Measurements from ENCODE around the gene USP43. TPM values are rescaled to one million over a fixed set of nuclear protein-coding genes. Genes with fewer than 3 reads are reported as not detected.

The USP43 gene
- total RNA-seq, 1 donor from 2014 or later = not detected

GRCh38 chr17:9767432-9767991 is 122.2 kb downstream of the USP43 start:
- H3K79me2 ChIP-seq (ENCODE audit: low read depth) = no peaks in the 10 kb centered on the region
- no peaks in the 10 kb centered on the region for H3K4me1 ChIP-seq
- no peaks in the 10 kb centered on the region for H3F3A ChIP-seq (ENCODE audit: low read depth)
- H3K9ac ChIP-seq = no peak overlapping the region
- no peak overlapping the region for H3K27ac ChIP-seq
- H3K27me3 ChIP-seq = no peaks in the 10 kb centered on the region
- H3K36me3 ChIP-seq = no peaks in the 10 kb centered on the region
- no peak overlapping the region for H3K4me3 ChIP-seq
- TF ChIP-seq CTCF (IDR thresholded peaks at IDR 0.05) (no peak), EZH2phosphoT487 (IDR thresholded peaks at IDR 0.05) (no peak), EZH2 (IDR thresholded peaks at IDR 0.05) (no peak)
- H3K4me1 Mint-ChIP-seq = no peaks in the 10 kb centered on the region
- H3K36me3 Mint-ChIP-seq = no peaks in the 10 kb centered on the region
- no peaks in the 10 kb centered on the region for H3K9me3 ChIP-seq (ENCODE audit: low read depth)
- no peak overlapping the region for H3K4me3 Mint-ChIP-seq
- no peak overlapping the region for H3K27ac Mint-ChIP-seq
- no peak overlapping the region for H3K4me2 ChIP-seq
- H2AFZ ChIP-seq (replicated peaks) = no peak overlapping the region
- H3K27me3 Mint-ChIP-seq (ENCODE audit: insufficient read depth, low read depth) = peaks cover 7% of the 10 kb centered on the region
- no peaks in the 10 kb centered on the region for H3K9me3 Mint-ChIP-seq
- no peak for DNase-seq (ENCODE audit: low spot score)
- H4K20me1 ChIP-seq (ENCODE audit: low read depth) = no peaks in the 10 kb centered on the region

- Histone ChIP-seq H3K79me2 (ENCODE audit: low read depth) (no peaks in the 10 kb centered on the region), H3K4me2 (no peak overlapping the region), H3K9me3 (ENCODE audit: low read depth) (no peaks in the 10 kb centered on the region), H2AFZ (replicated peaks) (no peak overlapping the region), H3K4me3 (no peak overlapping the region), H3F3A (ENCODE audit: low read depth) (no peaks in the 10 kb centered on the region), H3K9ac (no peak overlapping the region), H4K20me1 (ENCODE audit: low read depth) (no peaks in the 10 kb centered on the region), H3K27ac (no peak overlapping the region), H3K4me1 (no peaks in the 10 kb centered on the region), H3K36me3 (no peaks in the 10 kb centered on the region), H3K27me3 (no peaks in the 10 kb centered on the region)
- TF ChIP-seq CTCF (IDR thresholded peaks at IDR 0.05) (peak; percentile 64), EZH2 (IDR thresholded peaks at IDR 0.05) (no peak)
- Mint-ChIP-seq H3K9me3 (no peaks in the 10 kb centered on the region), H3K36me3 (no peaks in the 10 kb centered on the region), H3K4me1 (no peaks in the 10 kb centered on the region), H3K27ac (no peak overlapping the region), H3K4me3 (no peak overlapping the region), H3K27me3 (ENCODE audit: insufficient read depth, low read depth) (peaks cover 7% of the 10 kb centered on the region)
- DNase-seq (ENCODE audit: low spot score) = peak; percentile 56
Measured at GRCh38 chr17:9768381-9768934, 123.1 kb downstream of the USP43 start.

- H3K4me3 Mint-ChIP-seq = no peak overlapping the region
- Histone ChIP-seq H2AFZ (replicated peaks) (no peak overlapping the region), H3K79me2 (ENCODE audit: low read depth) (no peaks in the 10 kb centered on the region), H3K9ac (no peak overlapping the region), H3K9me3 (ENCODE audit: low read depth) (no peaks in the 10 kb centered on the region), H3K4me1 (no peaks in the 10 kb centered on the region), H3K4me2 (no peak overlapping the region), H4K20me1 (ENCODE audit: low read depth) (no peaks in the 10 kb centered on the region), H3K27me3 (no peaks in the 10 kb centered on the region), H3K4me3 (no peak overlapping the region), H3F3A (ENCODE audit: low read depth) (no peaks in the 10 kb centered on the region), H3K36me3 (no peaks in the 10 kb centered on the region), H3K27ac (no peak overlapping the region)
- no peaks in the 10 kb centered on the region for H3K36me3 Mint-ChIP-seq
- TF ChIP-seq CTCF (IDR thresholded peaks at IDR 0.05) (no peak), EZH2 (IDR thresholded peaks at IDR 0.05) (no peak), EZH2phosphoT487 (IDR thresholded peaks at IDR 0.05) (no peak)
- H3K9me3 Mint-ChIP-seq = no peaks in the 10 kb centered on the region
- no peak for DNase-seq (ENCODE audit: low spot score)
- H3K27me3 Mint-ChIP-seq (ENCODE audit: insufficient read depth, low read depth) = peaks cover 7% of the 10 kb centered on the region
- H3K27ac Mint-ChIP-seq = no peak overlapping the region
- no peaks in the 10 kb centered on the region for H3K4me1 Mint-ChIP-seq
Measured at GRCh38 chr17:9769036-9769695, 123.8 kb downstream of the USP43 start.

Measured in neural progenitor cell (in vitro differentiated cells).